Stimulated activated effector memory CD8-positive, alpha-beta T cell treated with anti-CD3 and anti-CD28 coated beads, Interleukin-12 subunit alpha, Interleukin-12 subunit beta, amount 100 ng/mL, for 72 hours (primary cell): ENCODE results near the gene SNX20.
A peak's percentile ranks its signal among the peaks of the same experiment; 100 is the strongest.

ENCODE experiments used
- ATAC-seq: fragments of 150-1000 bp; cut with Tn5 transposase; 2 replicates; pipeline ENCODE4 v1.10.0; 2021
- DNase-seq, 2 donors: peaks; one replicate each; pipeline ENCODE4 v3.0.0; 2021 to 2022; ENCODE audit warnings: low spot score in 2 of 2
- H3K27ac Mint-ChIP-seq: one replicate; pipeline ENCODE4 v1.8.0; 2022; ENCODE audit warnings: mild to moderate bottlenecking, mixed read lengths
- H3K36me3 Mint-ChIP-seq: one replicate; pipeline ENCODE4 v1.8.0; 2022; ENCODE audit warnings: mild to moderate bottlenecking, mixed read lengths
- H3K4me1 Mint-ChIP-seq: one replicate; pipeline ENCODE4 v1.8.0; 2022; ENCODE audit warnings: mixed read lengths
- H3K4me3 Mint-ChIP-seq: one replicate; pipeline ENCODE4 v1.8.0; 2022; ENCODE audit warnings: mild to moderate bottlenecking, mixed read lengths
- H3K9me3 Mint-ChIP-seq: one replicate; pipeline ENCODE4 v1.8.0; 2022; ENCODE audit warnings: mixed read lengths

SNX20 gene

DNA sequence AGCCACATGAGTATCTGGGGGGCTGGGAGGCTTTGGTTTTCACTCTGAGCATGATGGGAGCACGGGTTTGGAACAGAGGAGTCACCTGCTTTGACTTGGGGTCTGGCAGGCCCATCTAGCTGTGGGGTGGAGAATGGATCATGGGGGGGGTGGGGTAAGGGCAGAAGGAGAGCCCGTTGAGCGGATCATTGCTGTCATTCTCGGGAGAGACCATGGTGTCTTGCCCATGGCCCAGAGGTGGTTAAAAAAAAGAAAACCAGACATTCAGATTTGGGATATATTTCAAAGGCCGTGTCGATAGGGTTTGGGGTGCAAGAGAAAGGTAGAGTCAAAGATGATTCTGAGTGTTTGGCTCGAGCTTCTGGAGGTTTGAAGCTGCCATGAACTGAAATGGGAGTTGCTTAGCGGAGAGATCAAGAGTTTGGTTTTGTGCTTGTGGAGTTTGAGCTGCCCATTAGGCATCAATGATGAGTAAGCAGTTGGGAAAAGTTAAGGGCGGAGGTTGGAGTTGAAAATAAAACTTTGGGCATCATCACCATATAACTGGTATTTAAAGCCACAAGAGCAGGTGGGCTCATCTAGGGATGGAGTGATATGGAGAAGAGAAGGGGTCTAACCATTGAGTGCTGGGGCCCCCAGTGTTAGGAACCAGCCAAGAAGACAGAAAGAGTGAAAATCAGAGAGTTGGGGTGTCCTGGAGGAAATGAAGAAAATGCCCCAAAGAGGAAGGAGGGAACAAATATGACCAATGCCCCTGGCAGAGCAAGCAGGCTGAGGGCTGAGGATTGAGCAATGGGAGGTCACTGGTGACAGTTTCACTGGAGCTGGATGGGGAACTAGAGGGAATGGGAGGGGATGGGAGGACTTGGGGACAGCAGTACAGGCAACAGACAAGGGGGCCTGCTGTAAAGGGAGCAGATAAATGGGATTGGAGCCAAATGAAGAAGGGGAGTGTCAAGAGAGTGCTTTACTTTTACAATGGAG, 14.2 kb upstream of the SNX20 start:
- Mint-ChIP-seq H3K4me3 (peak overlapping the region; percentile 82), H3K4me1 (peaks cover 86% of the 10 kb centered on the region), H3K9me3 (no peaks in the 10 kb centered on the region), H3K27ac (peak overlapping the region; percentile 96), H3K36me3 (peaks cover 28% of the 10 kb centered on the region)
- ATAC-seq (no peak), DNase-seq (no peak)

DNA sequence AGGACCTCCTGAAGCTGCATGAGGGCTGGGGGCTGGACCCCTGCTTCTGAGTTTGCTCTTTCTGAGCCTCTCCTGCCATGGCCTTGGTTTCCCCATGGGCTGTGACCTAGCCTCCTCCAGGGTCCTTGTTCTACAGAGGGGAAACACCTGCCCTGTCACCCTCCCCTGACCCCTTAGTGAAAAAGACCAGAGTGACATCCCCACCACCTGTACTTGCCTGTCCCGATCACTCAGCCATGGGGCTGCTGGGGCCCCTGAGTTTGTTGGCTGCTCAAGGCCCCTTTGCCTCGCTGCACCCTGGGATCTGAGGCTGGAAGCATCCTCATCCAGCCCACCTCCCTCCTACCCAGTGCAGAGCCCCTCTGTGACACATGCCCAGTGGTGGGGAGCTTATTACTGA, 13.1 kb upstream of the SNX20 start:
- peaks cover 75% of the 10 kb centered on the region for H3K4me1 Mint-ChIP-seq
- H3K4me3 Mint-ChIP-seq, result peak overlapping the region; percentile 82
- no peak for DNase-seq
- H3K27ac Mint-ChIP-seq, result peak overlapping the region; percentile 96
- no peaks in the 10 kb centered on the region for H3K9me3 Mint-ChIP-seq
- peaks cover 18% of the 10 kb centered on the region for H3K36me3 Mint-ChIP-seq
- no peak for ATAC-seq

GRCh38 chr16:50692999-50693781, 12.1 kb upstream of the SNX20 start, which contains the start of gene NOD2:
TSS of gene NOD2 (plus strand) at chr16:50693606. CDS start at chr16:50699496, 5,890 bp downstream.
- peaks cover 65% of the 10 kb centered on the region for H3K4me1 Mint-ChIP-seq
- H3K36me3 Mint-ChIP-seq, result peaks cover 15% of the 10 kb centered on the region
- DNase-seq, result no peak
- peak within 1 kb of the TSS; percentile 82 for H3K4me3 Mint-ChIP-seq
- peak within 1 kb of the TSS; percentile 96 for H3K27ac Mint-ChIP-seq
- ATAC-seq, result peak; percentile 11
- H3K9me3 Mint-ChIP-seq, result no peaks in the 10 kb centered on the region

GRCh38 chr16:50692644-50692998, 11.5 kb upstream of the SNX20 start:
- no peaks in the 10 kb centered on the region for H3K9me3 Mint-ChIP-seq

DNA sequence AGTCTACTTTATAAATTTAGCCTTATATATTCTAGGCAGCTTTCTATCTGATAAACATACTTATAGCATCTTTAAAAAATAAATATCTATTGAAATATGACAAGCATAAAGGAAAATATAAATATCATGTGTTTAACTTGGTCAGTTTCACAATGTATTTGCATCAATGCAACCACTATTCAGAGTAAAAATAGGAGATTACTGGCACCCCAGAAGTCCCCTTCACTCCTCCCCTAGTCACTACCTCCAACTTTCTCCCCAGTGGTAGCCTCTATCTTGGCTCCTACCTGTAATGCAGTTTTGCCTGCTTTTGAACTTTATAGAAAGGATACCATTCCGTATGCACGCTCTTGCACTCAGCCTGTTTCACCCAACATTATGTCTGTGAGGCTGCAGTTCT, 9.1 kb upstream of the SNX20 start:
- ATAC-seq, result no peak
- H3K4me3 Mint-ChIP-seq, result no peak overlapping the region
- H3K36me3 Mint-ChIP-seq, result peaks cover 5% of the 10 kb centered on the region
- no peak for DNase-seq
- H3K9me3 Mint-ChIP-seq, result no peaks in the 10 kb centered on the region
- H3K4me1 Mint-ChIP-seq, result peaks cover 54% of the 10 kb centered on the region
- H3K27ac Mint-ChIP-seq, result no peak overlapping the region

More at GRCh38 chr16:50692644-50692998, 11.5 kb upstream of the SNX20 start:
- H3K27ac Mint-ChIP-seq, result peak overlapping the region; percentile 63
- H3K4me1 Mint-ChIP-seq, result peaks cover 62% of the 10 kb centered on the region
- ATAC-seq (no peak), DNase-seq (no peak)
- peak overlapping the region; percentile 82 for H3K4me3 Mint-ChIP-seq
- peaks cover 13% of the 10 kb centered on the region for H3K36me3 Mint-ChIP-seq

GRCh38 chr16:50688867-50689266, 7.8 kb upstream of the SNX20 start:
- no peak for ATAC-seq
- peaks cover 9% of the 10 kb centered on the region for H3K36me3 Mint-ChIP-seq

DNA sequence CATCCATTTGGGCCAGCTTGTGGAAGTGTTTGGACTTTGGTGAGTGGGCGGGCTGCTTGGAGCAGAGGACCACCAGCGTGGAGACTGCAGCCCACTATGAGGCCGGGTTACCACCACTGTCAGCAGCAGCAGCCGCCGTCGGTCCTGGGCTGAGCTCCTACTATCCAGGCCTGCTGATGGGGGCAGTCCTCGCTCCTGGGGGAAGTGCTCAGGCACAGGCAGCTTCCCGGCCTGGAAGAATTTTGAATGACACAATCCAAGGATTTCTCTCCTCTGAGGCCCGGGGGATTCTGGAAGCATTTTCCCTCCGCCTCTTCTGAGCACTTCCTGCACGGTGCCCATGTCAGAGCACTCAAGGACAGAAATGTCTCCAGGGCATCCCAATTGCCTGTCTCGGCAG, 7.0 kb upstream of the SNX20 start:
- Mint-ChIP-seq H3K27ac (peak overlapping the region; percentile 35), H3K4me1 (peaks cover 59% of the 10 kb centered on the region)

More at GRCh38 chr16:50688867-50689266, 7.8 kb upstream of the SNX20 start:
- no peak for DNase-seq
- H3K4me1 Mint-ChIP-seq, result peaks cover 54% of the 10 kb centered on the region
- no peaks in the 10 kb centered on the region for H3K9me3 Mint-ChIP-seq
- H3K4me3 Mint-ChIP-seq, result no peak overlapping the region
- no peak overlapping the region for H3K27ac Mint-ChIP-seq

GRCh38 chr16:50685462-50686063, 4.5 kb upstream of the SNX20 start:
- Mint-ChIP-seq H3K4me1 (peaks cover 61% of the 10 kb centered on the region), H3K36me3 (peaks cover 7% of the 10 kb centered on the region), H3K9me3 (no peaks in the 10 kb centered on the region), H3K4me3 (peak overlapping the region; percentile 62), H3K27ac (peak overlapping the region; percentile 87)
- no peak for DNase-seq
- no peak for ATAC-seq

More for the DNA sequence above, 7.0 kb upstream of the SNX20 start:
- Mint-ChIP-seq H3K4me3 (no peak overlapping the region), H3K9me3 (no peaks in the 10 kb centered on the region), H3K36me3 (peaks cover 12% of the 10 kb centered on the region)
- ATAC-seq, result no peak
- no peak for DNase-seq

- ATAC-seq, result peak; percentile 85
- Mint-ChIP-seq H3K36me3 (peaks cover 7% of the 10 kb centered on the region), H3K4me1 (peaks cover 66% of the 10 kb centered on the region), H3K4me3 (peak overlapping the region; percentile 62), H3K9me3 (no peaks in the 10 kb centered on the region), H3K27ac (peak overlapping the region; percentile 87)
- peak in 1 of 2 donors; percentile 70 for DNase-seq
Measured at GRCh38 chr16:50684823-50685461, 3.8 kb upstream of the SNX20 start.

GRCh38 chr16:50683689-50684374, 2.7 kb upstream of the SNX20 start:
- Mint-ChIP-seq H3K4me3 (peak overlapping the region; percentile 62), H3K27ac (peak overlapping the region; percentile 87), H3K9me3 (no peaks in the 10 kb centered on the region), H3K36me3 (peaks cover 9% of the 10 kb centered on the region), H3K4me1 (peaks cover 77% of the 10 kb centered on the region)
- peak in 1 of 2 donors; percentile 82 for DNase-seq
- peak; percentile 52 for ATAC-seq

GRCh38 chr16:50680556-50680893, 587 bp downstream of the SNX20 start:
- H3K9me3 Mint-ChIP-seq, result no peaks in the 10 kb centered on the region

GRCh38 chr16:50679676-50680555, 1.2 kb downstream of the SNX20 start:
- peak overlapping the region; percentile 92 for H3K27ac Mint-ChIP-seq
- DNase-seq, result no peak
- peak overlapping the region; percentile 87 for H3K4me3 Mint-ChIP-seq
- peaks cover 80% of the 10 kb centered on the region for H3K4me1 Mint-ChIP-seq
- H3K36me3 Mint-ChIP-seq, result peaks cover 48% of the 10 kb centered on the region
- ATAC-seq, result no peak
- no peaks in the 10 kb centered on the region for H3K9me3 Mint-ChIP-seq

More at GRCh38 chr16:50680556-50680893, 587 bp downstream of the SNX20 start:
- H3K27ac Mint-ChIP-seq, result peak overlapping the region; percentile 92
- ATAC-seq, result no peak
- no peak for DNase-seq
- H3K36me3 Mint-ChIP-seq, result peaks cover 42% of the 10 kb centered on the region
- H3K4me3 Mint-ChIP-seq, result peak overlapping the region; percentile 87
- H3K4me1 Mint-ChIP-seq, result peaks cover 86% of the 10 kb centered on the region

DNA sequence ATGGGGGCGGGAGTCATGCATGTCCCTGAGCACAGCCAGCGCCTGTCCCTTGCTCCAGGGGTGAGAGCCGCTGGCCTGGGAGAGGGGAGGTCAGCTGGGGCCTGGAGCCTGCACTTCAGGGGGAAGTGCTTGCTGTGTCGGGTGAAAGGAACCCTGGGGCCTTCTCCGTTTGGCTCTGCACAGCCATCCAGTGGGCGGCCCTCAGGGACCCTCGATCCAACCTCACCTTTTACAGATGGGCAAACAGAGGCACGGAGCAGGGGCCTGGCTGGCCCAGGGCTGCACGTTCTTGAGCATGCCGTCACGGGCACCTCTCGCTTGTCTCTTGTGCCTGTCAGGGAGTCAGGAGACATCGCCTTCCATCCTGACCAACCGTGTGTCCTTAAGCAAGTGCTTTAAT, 1.8 kb downstream of the SNX20 start:
- peaks cover 54% of the 10 kb centered on the region for H3K36me3 Mint-ChIP-seq
- ATAC-seq (no peak), DNase-seq (no peak)
- H3K4me3 Mint-ChIP-seq, result peak overlapping the region; percentile 87
- no peaks in the 10 kb centered on the region for H3K9me3 Mint-ChIP-seq
- H3K27ac Mint-ChIP-seq, result peak overlapping the region; percentile 92
- H3K4me1 Mint-ChIP-seq, result peaks cover 74% of the 10 kb centered on the region
